Measurements from ENCODE around the gene PPP4R1.

DNA sequence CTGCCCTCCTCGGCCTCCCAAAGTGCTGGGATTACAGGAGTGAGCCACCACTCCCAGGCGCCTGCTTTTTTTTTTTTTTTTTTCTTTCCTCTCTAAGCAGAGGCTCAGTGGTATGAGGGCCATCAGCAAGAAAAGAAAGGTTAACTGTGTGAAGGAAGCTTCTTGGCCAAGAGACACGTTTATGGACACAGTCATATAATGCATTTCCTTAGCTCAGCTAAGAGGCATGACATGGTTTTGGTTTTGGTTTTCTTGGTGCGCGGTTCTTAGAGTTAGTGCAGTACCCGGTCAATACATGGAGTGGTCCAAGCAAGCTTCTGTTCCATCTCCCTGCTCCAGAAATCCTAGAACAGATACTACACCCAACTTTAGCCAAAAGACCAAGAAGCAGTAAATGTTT lies 96.5 kb downstream of the PPP4R1 start:
- TF ChIP-seq, protein P1, sequence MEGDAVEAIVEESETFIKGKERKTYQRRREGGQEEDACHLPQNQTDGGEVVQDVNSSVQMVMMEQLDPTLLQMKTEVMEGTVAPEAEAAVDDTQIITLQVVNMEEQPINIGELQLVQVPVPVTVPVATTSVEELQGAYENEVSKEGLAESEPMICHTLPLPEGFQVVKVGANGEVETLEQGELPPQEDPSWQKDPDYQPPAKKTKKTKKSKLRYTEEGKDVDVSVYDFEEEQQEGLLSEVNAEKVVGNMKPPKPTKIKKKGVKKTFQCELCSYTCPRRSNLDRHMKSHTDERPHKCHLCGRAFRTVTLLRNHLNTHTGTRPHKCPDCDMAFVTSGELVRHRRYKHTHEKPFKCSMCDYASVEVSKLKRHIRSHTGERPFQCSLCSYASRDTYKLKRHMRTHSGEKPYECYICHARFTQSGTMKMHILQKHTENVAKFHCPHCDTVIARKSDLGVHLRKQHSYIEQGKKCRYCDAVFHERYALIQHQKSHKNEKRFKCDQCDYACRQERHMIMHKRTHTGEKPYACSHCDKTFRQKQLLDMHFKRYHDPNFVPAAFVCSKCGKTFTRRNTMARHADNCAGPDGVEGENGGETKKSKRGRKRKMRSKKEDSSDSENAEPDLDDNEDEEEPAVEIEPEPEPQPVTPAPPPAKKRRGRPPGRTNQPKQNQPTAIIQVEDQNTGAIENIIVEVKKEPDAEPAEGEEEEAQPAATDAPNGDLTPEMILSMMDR (IDR thresholded peaks at IDR 0.05; ENCODE audit: low read depth, low read length) = no peak
- no peak for TF ChIP-seq POLR2A (IDR thresholded peaks at IDR 0.05; ENCODE audit: extremely low read depth, insufficient read length)
- TF ChIP-seq, protein P2, sequence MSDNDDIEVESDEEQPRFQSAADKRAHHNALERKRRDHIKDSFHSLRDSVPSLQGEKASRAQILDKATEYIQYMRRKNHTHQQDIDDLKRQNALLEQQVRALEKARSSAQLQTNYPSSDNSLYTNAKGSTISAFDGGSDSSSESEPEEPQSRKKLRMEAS (IDR thresholded peaks at IDR 0.05; ENCODE audit: low read depth, low read length) = no peak
- no peak for TF ChIP-seq MYC (IDR thresholded peaks at IDR 0.05; ENCODE audit: low read depth, low read length)

All from NB4 (cell line).